ENCODE measurements around the gene AMBP. TPM values are rescaled to one million over a fixed set of nuclear protein-coding genes. Genes with fewer than 3 reads are reported as not detected.
"Not testable (repeated sequence)": the region's sequence is repeated elsewhere in the genome, so short reads cannot be mapped to it uniquely, and the experiment has no call there.

The AMBP gene
- total and polyA plus RNA-seq, 2 donors (not counting 1 experiment from before 2014, with no cell fraction given): not detected

GRCh38 chr9:114046875-114047274, 31.2 kb downstream of the AMBP start:
- H3K4me3 Mint-ChIP-seq: no peak overlapping the region
- ChIA-PET POLR2A (no interaction called here), CTCF (no interaction called here)
- no peaks in the 10 kb centered on the region for H3K36me3 ChIP-seq (replicated peaks in 1 of 2; ENCODE audit: control extremely low read depth in 1 of 2, control insufficient read depth in 1 of 2, extremely low read depth in 1 of 2, insufficient read depth in 2 of 2, low read length in 1 of 2)
- no peak overlapping the region for H3K9ac ChIP-seq (ENCODE audit: low read length)
- no peak for TF ChIP-seq EZH2 (IDR thresholded peaks at IDR 0.05; ENCODE audit: borderline replicate concordance, insufficient read depth, low read depth, low read length, poor library complexity, severe bottlenecking)
- TF ChIP-seq, protein P1, sequence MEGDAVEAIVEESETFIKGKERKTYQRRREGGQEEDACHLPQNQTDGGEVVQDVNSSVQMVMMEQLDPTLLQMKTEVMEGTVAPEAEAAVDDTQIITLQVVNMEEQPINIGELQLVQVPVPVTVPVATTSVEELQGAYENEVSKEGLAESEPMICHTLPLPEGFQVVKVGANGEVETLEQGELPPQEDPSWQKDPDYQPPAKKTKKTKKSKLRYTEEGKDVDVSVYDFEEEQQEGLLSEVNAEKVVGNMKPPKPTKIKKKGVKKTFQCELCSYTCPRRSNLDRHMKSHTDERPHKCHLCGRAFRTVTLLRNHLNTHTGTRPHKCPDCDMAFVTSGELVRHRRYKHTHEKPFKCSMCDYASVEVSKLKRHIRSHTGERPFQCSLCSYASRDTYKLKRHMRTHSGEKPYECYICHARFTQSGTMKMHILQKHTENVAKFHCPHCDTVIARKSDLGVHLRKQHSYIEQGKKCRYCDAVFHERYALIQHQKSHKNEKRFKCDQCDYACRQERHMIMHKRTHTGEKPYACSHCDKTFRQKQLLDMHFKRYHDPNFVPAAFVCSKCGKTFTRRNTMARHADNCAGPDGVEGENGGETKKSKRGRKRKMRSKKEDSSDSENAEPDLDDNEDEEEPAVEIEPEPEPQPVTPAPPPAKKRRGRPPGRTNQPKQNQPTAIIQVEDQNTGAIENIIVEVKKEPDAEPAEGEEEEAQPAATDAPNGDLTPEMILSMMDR (IDR thresholded peaks at IDR 0.05): no peak
- no peaks in the 10 kb centered on the region for H3K27me3 ChIP-seq (replicated peaks in 1 of 4; ENCODE audit: control extremely low read depth in 1 of 4, control insufficient read depth in 3 of 4, insufficient read depth in 4 of 4, low read length in 3 of 4)
- no peak overlapping the region for H3K4me3 ChIP-seq (ENCODE audit: control extremely low read depth in 1 of 5, extremely low read depth in 1 of 5, insufficient read depth in 1 of 5, low read depth in 2 of 5, low read length in 4 of 5)
- H3K9me3 ChIP-seq (ENCODE audit: control extremely low read depth in 1 of 3, control insufficient read depth in 2 of 3, insufficient read depth in 1 of 3, low read length in 2 of 3): peaks cover 0 to 8% (median 0%) of the 10 kb centered on the region in 3 donors
- H3K27me3 Mint-ChIP-seq: peaks cover 4% of the 10 kb centered on the region
- H3K79me2 ChIP-seq (ENCODE audit: control insufficient read depth, insufficient read depth, low read length): no peaks in the 10 kb centered on the region
- DNase-seq (no peak), ATAC-seq (ENCODE audit: low read depth) (no peak)
- H3K4me2 ChIP-seq (replicated peaks; ENCODE audit: low read depth, low read length, poor library complexity, severe bottlenecking): no peak overlapping the region
- no peaks in the 10 kb centered on the region for H3K9me3 Mint-ChIP-seq (ENCODE audit: insufficient read depth)
- H3K4me1 Mint-ChIP-seq: no peaks in the 10 kb centered on the region
- no peak overlapping the region for H2AFZ ChIP-seq (ENCODE audit: insufficient read depth, low read depth, low read length, poor library complexity, severe bottlenecking)
- no peaks in the 10 kb centered on the region for H3K4me1 ChIP-seq (ENCODE audit: control insufficient read depth in 2 of 2, insufficient read depth in 2 of 2, low read length in 2 of 2)
- no peak overlapping the region for H3K27ac Mint-ChIP-seq
- H3K27ac ChIP-seq (ENCODE audit: low read length in 2 of 2): no peak overlapping the region
- H4K20me1 ChIP-seq (ENCODE audit: control insufficient read depth, insufficient read depth, low read length, poor library complexity, severe bottlenecking): no peaks in the 10 kb centered on the region
- no CpG with 5 or more reads among the region's 1 CpG for WGBS (ENCODE audit: insufficient coverage)
- intact Hi-C loops (cut with micrococcal nuclease): no loop called here

GRCh38 chr9:114046237-114046755, 31.8 kb downstream of the AMBP start:
- no peak for DNase-seq
- TF ChIP-seq, protein P1 (IDR thresholded peaks at IDR 0.05): no peak
- TF ChIP-seq EZH2 (IDR thresholded peaks at IDR 0.05; ENCODE audit: borderline replicate concordance, insufficient read depth, low read depth, low read length, poor library complexity, severe bottlenecking): no peak
- Histone ChIP-seq H3K9me3 (ENCODE audit: control extremely low read depth in 1 of 3, control insufficient read depth in 2 of 3, insufficient read depth in 1 of 3, low read length in 2 of 3) (peaks cover 0 to 8% (median 0%) of the 10 kb centered on the region in 3 donors), H3K27ac (ENCODE audit: low read length in 2 of 2) (no peak overlapping the region), H2AFZ (ENCODE audit: insufficient read depth, low read depth, low read length, poor library complexity, severe bottlenecking) (no peak overlapping the region), H3K9ac (ENCODE audit: low read length) (no peak overlapping the region), H3K79me2 (ENCODE audit: control insufficient read depth, insufficient read depth, low read length) (no peaks in the 10 kb centered on the region), H3K4me1 (ENCODE audit: control insufficient read depth in 2 of 2, insufficient read depth in 2 of 2, low read length in 2 of 2) (no peaks in the 10 kb centered on the region), H3K4me2 (replicated peaks; ENCODE audit: low read depth, low read length, poor library complexity, severe bottlenecking) (no peak overlapping the region), H3K27me3 (replicated peaks in 1 of 4; ENCODE audit: control extremely low read depth in 1 of 4, control insufficient read depth in 3 of 4, insufficient read depth in 4 of 4, low read length in 3 of 4) (no peaks in the 10 kb centered on the region), H3K4me3 (ENCODE audit: control extremely low read depth in 1 of 5, extremely low read depth in 1 of 5, insufficient read depth in 1 of 5, low read depth in 2 of 5, low read length in 4 of 5) (no peak overlapping the region), H4K20me1 (ENCODE audit: control insufficient read depth, insufficient read depth, low read length, poor library complexity, severe bottlenecking) (no peaks in the 10 kb centered on the region), H3K36me3 (replicated peaks in 1 of 2; ENCODE audit: control extremely low read depth in 1 of 2, control insufficient read depth in 1 of 2, extremely low read depth in 1 of 2, insufficient read depth in 2 of 2, low read length in 1 of 2) (no peaks in the 10 kb centered on the region)
- POLR2A ChIA-PET: no interaction called here
- 100% methylated on average over 1 of the region's 4 CpGs for WGBS (ENCODE audit: insufficient coverage)
- Mint-ChIP-seq H3K9me3 (ENCODE audit: insufficient read depth) (no peaks in the 10 kb centered on the region), H3K4me1 (no peaks in the 10 kb centered on the region), H3K27me3 (peaks cover 4% of the 10 kb centered on the region), H3K27ac (no peak overlapping the region), H3K4me3 (no peak overlapping the region)
- CTCF ChIA-PET: no interaction called here
- ATAC-seq (ENCODE audit: low read depth): no peak
- intact Hi-C loops (cut with micrococcal nuclease): no loop called here

DNA sequence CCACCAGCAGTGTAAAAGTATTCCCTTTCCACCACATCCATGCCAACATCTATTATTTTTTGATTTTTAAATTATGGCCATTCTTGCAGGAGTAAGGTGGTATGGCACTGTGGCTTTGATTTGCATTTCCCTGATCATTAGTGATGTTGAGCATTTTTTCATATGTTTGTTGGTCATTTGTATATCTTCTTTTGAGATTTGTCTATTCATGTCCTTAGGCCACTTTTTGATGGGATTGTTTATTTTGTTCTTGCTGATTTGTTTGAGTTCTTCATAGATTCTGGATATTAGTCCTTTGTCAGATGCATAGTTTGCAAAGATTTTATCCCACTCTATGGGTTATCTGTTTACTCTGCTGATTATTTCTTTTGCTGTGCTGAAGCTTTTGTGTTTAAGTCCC, 34.4 kb downstream of the AMBP start:
- H3K79me2 ChIP-seq (ENCODE audit: control insufficient read depth, insufficient read depth, low read length); H3K4me3 Mint-ChIP-seq; H3K27me3 ChIP-seq (replicated peaks in 1 of 4; ENCODE audit: control extremely low read depth in 1 of 4, control insufficient read depth in 3 of 4, insufficient read depth in 4 of 4, low read length in 3 of 4); intact Hi-C loops (cut with micrococcal nuclease); H3K4me1 Mint-ChIP-seq; H3K4me3 ChIP-seq (ENCODE audit: control extremely low read depth in 1 of 5, extremely low read depth in 1 of 5, insufficient read depth in 1 of 5, low read depth in 2 of 5, low read length in 4 of 5); ATAC-seq (ENCODE audit: low read depth); H2AFZ ChIP-seq (ENCODE audit: insufficient read depth, low read depth, low read length, poor library complexity, severe bottlenecking); DNase-seq; H3K9ac ChIP-seq (ENCODE audit: low read length); H3K36me3 ChIP-seq (replicated peaks in 1 of 2; ENCODE audit: control extremely low read depth in 1 of 2, control insufficient read depth in 1 of 2, extremely low read depth in 1 of 2, insufficient read depth in 2 of 2, low read length in 1 of 2); H3K27me3 Mint-ChIP-seq; H3K27ac ChIP-seq (ENCODE audit: low read length in 2 of 2); H3K27ac Mint-ChIP-seq; H3K4me2 ChIP-seq (replicated peaks; ENCODE audit: low read depth, low read length, poor library complexity, severe bottlenecking); POLR2A ChIA-PET; H3K9me3 Mint-ChIP-seq (ENCODE audit: insufficient read depth); H3K4me1 ChIP-seq (ENCODE audit: control insufficient read depth in 2 of 2, insufficient read depth in 2 of 2, low read length in 2 of 2); H3K9me3 ChIP-seq (ENCODE audit: control extremely low read depth in 1 of 3, control insufficient read depth in 2 of 3, insufficient read depth in 1 of 3, low read length in 2 of 3); H4K20me1 ChIP-seq (ENCODE audit: control insufficient read depth, insufficient read depth, low read length, poor library complexity, severe bottlenecking); CTCF ChIA-PET: not testable (repeated sequence)
